Measurements from ENCODE around the gene DYRK2. TPM values are rescaled to one million over a fixed set of nuclear protein-coding genes. Genes with fewer than 3 reads are reported as not detected.

The DYRK2 gene
- total and polyA plus RNA-seq, 10 of the 15 experiments (the other 5 are each of a cell fraction or from before 2014, with no cell fraction given): 3.1 to 35.9 (median 12.2) TPM

- TF ChIP-seq PAX5 (IDR thresholded peaks at IDR 0.05; ENCODE audit: borderline replicate concordance, low read depth, low read length) (no peak), MTA2 (IDR thresholded peaks at IDR 0.05; ENCODE audit: low read depth) (no peak), SIN3A (IDR thresholded peaks at IDR 0.05; ENCODE audit: low read depth, low read length) (no peak)
These were observed 28.1 kb downstream of the DYRK2 start (continued) for GRCh38 chr12:67676624-67677023.

GRCh38 chr12:67677166-67677565 is 28.6 kb downstream of the DYRK2 start:
- Histone ChIP-seq H2AFZ (ENCODE audit: control insufficient read depth, low read depth, low read length) (no peak overlapping the region), H3K36me3 (ENCODE audit: control insufficient read depth in 2 of 2, insufficient read depth in 2 of 2, low read length in 1 of 2) (no peaks in the 10 kb centered on the region), H3K9me3 (replicated peaks; ENCODE audit: control insufficient read depth, insufficient read depth, low read length) (peaks cover 3% of the 10 kb centered on the region; the same call in 1 of the 3 replicates), H3K27ac (ENCODE audit: control insufficient read depth, insufficient read depth) (no peak overlapping the region), H3K4me2 (ENCODE audit: control insufficient read depth, insufficient read depth) (no peak overlapping the region), H3K4me1 (ENCODE audit: control insufficient read depth, insufficient read depth, low read length) (no peaks in the 10 kb centered on the region), H4K20me1 (ENCODE audit: control insufficient read depth, insufficient read depth) (no peaks in the 10 kb centered on the region), H3K4me3 (no peak overlapping the region), H3K27me3 (replicated peaks in 1 of 2; ENCODE audit: control insufficient read depth in 2 of 2, insufficient read depth in 2 of 2, low read length in 1 of 2) (no peaks in the 10 kb centered on the region), H3K9ac (ENCODE audit: control insufficient read depth, insufficient read depth, low read length) (no peak overlapping the region), H3K79me2 (ENCODE audit: control insufficient read depth, insufficient read depth, low read length) (no peaks in the 10 kb centered on the region)
- RAD21 ChIA-PET (ENCODE audit: unreplicated experiment): no interaction called here
- FAIRE-seq (no peak), ATAC-seq (no peak), DNase-seq (ENCODE audit: low read depth, low spot score) (no peak)
- SMC1A ChIA-PET (ENCODE audit: uncharacterized antibody, unreplicated experiment): no interaction called here
- BruUV-seq (replicated peaks): no TSS peak
- WGBS (ENCODE audit: insufficient coverage, insufficient replicate concordance, low lambda C conversion rate, missing lambda C conversion rate): 97% methylated on average over 3 of the region's 3 CpGs
- CTCF ChIA-PET: no interaction called here
- intact Hi-C loops (cut with micrococcal nuclease; ENCODE audit: unreplicated experiment) (no loop called here), in situ Hi-C loops (cut with MboI) (no loop called here)
- POLR2A ChIA-PET: no interaction called here
- no peak for TF ChIP-seq YY1 (IDR thresholded peaks at IDR 0.05; ENCODE audit: low read depth, low read length)
- TF ChIP-seq CBX3 (IDR thresholded peaks at IDR 0.05; ENCODE audit: borderline replicate concordance, low read depth): no peak
- no peak for TF ChIP-seq ASH2L (IDR thresholded peaks at IDR 0.05; ENCODE audit: borderline replicate concordance, low read depth)
- TF ChIP-seq CEBPZ (IDR thresholded peaks at IDR 0.05; ENCODE audit: low read depth, low read length): no peak
- TF ChIP-seq CREB1 (IDR thresholded peaks at IDR 0.05; ENCODE audit: low read depth): no peak
- no peak for TF ChIP-seq FOXM1 (IDR thresholded peaks at IDR 0.05; ENCODE audit: low read depth, low read length)
- TF ChIP-seq E2F8 (IDR thresholded peaks at IDR 0.05; ENCODE audit: low read depth, partially characterized antibody): no peak
- TF ChIP-seq NR2F1 (conservative IDR thresholded peaks at IDR 0.05): no peak
- no peak for TF ChIP-seq CHD2 (IDR thresholded peaks at IDR 0.05; ENCODE audit: borderline replicate concordance, low read depth, low read length)
- TF ChIP-seq MYB (IDR thresholded peaks at IDR 0.05; ENCODE audit: borderline replicate concordance, low read depth, low read length): no peak
- TF ChIP-seq SMAD1 (IDR thresholded peaks at IDR 0.05; ENCODE audit: low read depth, partially characterized antibody): no peak
- no peak for TF ChIP-seq SUZ12 (IDR thresholded peaks at IDR 0.05; ENCODE audit: unreplicated experiment)
- no peak for TF ChIP-seq NFIC (IDR thresholded peaks at IDR 0.05; ENCODE audit: low read depth, low read length)
